SU-DHL-6 (cell line): ENCODE results near the gene TCEAL5.

Experiments
- EZH2phosphoT487 ChIP-seq: fragments of 200-600 bp; sonication (generic), shearing (Covaris generic); conservative IDR thresholded peaks from 2 replicates; pipeline ENCODE4 v1.6.1; 2018; ENCODE audit warnings: mild to moderate bottlenecking, antibody characterized with exemption, low read length, moderate library complexity, mixed read lengths
- TF ChIP-seq, protein P1 (sequence below): fragments of 200-600 bp; sonication (generic); IDR thresholded peaks from one replicate; pipeline ENCODE4 v1.5.1; 2017; ENCODE audit warnings: antibody characterized with exemption, mild to moderate bottlenecking, low read length, moderate library complexity; ENCODE audit not compliant: insufficient read depth, poor library complexity, severe bottlenecking

DNA sequence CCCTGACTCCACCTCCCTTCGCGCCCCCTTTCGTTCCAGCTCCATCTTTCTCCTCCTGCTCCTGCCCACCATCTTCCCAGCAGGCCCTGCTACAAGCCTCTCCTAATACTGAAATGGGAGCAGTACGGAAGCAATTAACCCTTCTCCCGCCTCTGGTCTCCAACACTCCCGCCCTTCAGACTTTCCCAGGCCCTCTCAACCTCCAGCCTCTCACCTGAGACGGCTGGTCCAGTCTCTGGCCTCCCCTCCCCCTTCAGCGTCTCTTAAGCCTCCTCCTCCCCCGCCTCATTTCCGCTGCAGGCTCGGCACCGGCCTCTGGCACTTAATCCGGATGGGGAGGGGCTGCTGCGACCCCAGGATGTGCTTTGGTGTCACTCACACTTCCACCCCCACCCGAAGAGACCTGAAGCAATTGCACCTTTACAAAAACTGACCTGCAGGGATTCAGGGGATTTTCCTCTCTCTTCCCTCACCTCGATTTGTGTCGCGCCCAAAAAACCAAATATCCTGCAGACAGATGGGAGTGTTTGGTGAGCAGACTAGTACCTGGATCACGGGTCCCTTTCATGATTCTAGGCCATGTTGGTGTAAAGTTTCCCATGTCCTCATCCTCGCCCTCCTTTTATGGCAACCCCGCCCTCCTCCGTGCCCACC is 22.3 kb downstream of the TCEAL5 start:
- TF ChIP-seq, protein P1, sequence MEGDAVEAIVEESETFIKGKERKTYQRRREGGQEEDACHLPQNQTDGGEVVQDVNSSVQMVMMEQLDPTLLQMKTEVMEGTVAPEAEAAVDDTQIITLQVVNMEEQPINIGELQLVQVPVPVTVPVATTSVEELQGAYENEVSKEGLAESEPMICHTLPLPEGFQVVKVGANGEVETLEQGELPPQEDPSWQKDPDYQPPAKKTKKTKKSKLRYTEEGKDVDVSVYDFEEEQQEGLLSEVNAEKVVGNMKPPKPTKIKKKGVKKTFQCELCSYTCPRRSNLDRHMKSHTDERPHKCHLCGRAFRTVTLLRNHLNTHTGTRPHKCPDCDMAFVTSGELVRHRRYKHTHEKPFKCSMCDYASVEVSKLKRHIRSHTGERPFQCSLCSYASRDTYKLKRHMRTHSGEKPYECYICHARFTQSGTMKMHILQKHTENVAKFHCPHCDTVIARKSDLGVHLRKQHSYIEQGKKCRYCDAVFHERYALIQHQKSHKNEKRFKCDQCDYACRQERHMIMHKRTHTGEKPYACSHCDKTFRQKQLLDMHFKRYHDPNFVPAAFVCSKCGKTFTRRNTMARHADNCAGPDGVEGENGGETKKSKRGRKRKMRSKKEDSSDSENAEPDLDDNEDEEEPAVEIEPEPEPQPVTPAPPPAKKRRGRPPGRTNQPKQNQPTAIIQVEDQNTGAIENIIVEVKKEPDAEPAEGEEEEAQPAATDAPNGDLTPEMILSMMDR: no peak
- TF ChIP-seq EZH2phosphoT487: no peak
